HG02610 (cell line): ENCODE measurements around the gene SCLY.
A peak's percentile ranks its signal among the peaks of the same experiment; 100 is the strongest.
"Not testable (repeated sequence)": the region's sequence is repeated elsewhere in the genome, so short reads cannot be mapped to it uniquely, and the experiment has no call there.

ENCODE experiments used
- ATAC-seq: cut with Tn5 transposase; IDR thresholded peaks from one replicate; pipeline ENCODE4 v1.9.1; 2021; ENCODE audit warnings: mild to moderate bottlenecking, moderate library complexity; ENCODE audit not compliant: unreplicated experiment

SCLY gene

DNA sequence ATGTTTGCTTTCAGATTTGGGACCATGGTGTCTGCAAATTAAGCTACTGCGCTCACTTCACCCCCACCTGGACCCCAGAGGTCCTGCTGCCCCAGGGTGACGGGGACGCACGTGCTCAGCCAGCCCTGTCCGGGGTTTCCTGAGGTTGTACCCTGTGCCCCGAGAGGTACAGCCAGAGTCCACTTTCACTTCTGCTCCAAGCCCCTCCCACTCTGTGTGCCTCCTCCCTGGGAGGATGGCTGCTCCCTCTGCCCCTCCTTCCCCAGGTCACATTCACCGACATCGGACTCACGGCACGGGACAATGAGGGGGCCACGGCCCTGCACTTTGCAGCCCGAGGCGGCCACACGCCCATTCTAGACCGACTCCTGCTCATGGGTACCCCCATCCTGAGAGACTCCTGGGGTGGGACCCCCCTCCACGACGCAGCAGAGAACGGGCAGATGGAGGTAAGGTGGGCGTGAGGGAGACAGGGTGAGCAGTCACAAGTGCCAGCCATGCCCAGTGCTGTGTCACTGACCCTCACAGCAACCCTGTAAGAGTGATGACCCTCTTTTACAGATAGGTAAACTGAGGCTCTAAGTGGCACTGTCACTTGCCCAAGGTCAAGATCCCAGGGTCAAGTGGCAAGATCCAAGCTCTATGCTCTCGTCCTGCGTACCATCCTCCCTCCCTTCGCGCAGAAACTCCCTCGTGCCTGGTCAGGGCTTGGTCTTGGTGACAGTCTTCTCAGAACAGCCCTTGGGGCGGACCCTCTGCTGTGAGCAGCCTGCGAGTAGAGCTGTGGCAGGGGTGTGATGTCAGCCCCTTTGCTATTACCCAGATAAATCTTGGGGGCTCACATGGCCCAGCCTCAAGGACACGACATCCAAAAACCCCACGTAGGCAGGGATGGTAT, 47.0 kb downstream of the SCLY start:
- ATAC-seq, result no peak

DNA sequence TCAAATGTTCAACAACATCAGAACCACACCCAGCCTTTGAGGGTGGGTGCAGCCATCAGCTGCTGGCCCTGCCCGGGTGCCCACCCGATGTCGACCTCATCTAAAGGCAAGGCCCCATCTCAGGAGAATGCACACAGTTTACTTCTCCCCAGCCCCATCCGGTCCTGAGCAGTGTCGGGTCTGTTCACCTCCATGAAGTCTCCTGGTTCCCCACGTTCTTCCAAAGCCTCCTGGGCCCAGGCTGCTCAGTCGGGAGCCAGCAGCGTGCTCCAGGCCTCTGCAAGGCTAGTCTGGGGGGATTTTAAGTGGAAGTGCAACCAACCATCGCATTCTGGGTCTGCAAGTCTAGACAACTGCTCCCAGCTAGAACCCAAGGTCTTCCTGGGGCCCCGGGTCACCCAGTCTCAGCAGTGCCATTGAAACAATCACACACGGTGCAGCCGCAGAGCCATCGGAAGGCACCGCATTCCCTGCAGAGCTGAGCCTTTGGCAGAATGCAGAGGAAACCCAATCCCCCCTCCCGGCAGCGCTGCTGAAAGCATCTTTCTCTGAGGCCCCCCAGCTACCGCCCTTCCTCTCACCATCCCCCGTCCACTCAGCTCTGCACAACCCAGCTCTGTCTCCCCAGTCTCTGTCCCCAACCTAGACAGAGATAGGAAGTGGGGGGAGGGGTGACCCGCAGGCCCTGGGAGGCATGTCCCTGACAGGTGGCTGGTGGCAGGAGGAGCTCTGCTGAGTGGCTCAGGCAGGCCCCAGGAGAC, 47.8 kb downstream of the SCLY start:
- ATAC-seq, result peak; percentile 59

DNA sequence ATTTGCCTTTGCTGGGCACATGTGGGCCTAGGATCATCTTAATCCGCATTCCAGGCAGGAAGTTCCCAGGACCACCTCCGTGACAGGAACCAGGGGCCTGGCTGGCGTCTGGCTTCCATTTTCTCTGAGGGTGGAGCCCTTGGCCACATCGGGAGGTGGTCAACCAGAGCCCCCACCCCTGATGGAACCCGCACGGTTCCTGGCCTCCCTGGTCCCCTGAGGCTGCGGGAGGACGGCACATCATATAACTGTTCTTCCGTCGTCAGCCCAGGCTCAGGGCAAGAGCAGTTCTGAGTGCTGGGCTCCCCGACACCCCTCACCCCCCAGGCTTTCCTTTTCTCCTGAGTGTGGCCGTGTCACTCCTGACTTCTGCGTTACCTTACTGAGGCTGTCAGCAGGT, 52.8 kb downstream of the SCLY start:
- no peak for ATAC-seq

DNA sequence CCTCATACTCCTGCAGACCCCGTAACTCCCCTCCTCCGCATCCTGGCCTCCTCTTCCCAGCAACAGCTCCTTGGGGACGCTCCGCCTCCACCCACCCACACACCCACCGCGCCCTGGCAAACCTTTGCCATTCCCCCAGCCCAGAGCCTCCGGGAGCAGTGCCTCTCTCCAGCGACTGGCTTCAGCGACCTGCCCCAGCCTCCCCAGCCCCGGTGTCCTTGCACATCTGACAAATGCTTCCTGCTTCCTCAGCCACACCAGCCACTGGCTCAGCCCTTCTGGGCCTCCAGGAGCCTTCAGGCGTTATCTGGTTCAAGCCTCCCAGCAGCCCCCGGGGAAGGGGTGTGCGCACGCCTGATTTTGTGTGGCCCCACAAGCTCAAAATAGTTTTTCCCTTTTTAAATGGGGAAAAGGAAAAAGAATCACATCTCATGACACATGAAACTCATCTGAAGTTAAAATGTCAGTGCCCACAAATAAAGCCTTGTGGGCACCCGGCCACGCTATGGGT, 53.6 kb downstream of the SCLY start:
- no peak for ATAC-seq

DNA sequence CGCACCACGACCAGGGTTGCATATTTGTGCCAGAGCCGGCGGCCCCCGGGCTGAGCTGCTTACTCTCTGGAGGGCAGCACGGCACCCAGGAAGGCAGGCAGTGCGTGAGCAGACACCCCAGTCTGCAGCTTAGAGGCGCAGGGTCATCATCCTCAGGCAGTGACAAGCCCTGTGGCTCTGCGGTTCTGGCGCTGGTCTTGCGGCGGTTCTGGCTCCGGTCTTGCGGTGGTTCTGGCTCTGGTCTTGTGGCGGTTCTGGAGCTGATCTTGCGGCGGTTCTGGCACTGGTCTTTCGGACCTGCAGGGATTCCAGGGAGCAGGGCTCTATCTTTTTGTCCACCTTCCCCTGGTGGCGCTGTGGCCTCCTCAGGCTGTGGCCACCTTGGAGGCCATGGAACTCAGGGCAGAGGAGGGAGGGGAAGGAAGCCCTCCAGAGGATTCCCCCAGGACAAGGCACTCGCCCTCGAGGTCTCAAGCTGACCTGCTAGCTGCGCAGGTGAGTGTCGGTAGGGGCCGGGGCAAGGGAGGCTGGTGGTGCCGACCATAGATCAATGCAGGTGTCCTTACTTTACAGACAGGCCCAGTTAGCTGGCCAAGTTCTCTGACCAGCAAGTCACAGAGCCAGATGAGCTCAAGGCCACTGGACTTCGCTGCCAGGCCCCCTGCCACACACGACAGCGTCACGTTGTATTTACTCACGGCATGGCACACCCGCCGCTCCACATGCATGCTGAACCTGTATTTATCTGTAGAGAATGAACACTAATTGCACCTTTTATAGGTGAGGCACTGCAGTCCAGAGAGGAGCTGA, 54.3 kb downstream of the SCLY start:
- no peak for ATAC-seq

DNA sequence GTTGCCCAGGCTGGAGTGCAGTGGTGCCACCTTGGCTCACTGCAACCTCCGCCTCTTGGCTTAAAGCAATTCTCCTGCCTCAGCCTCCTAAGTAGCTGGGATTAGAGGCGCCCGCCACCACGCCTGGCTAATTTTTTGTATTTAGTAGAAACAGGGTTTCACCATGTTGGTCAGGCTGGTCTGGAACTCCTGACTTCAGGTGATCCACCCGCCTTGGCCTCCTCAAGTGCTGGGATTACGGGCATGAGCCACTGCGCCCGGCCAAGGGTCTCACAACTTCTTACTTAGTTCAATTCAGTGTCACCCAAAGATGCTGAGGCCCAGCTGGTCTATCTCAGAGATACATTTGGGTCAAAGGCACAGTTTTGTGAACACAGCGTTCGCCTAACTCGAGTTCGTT, 54.9 kb downstream of the SCLY start:
- not testable (repeated sequence) for ATAC-seq

DNA sequence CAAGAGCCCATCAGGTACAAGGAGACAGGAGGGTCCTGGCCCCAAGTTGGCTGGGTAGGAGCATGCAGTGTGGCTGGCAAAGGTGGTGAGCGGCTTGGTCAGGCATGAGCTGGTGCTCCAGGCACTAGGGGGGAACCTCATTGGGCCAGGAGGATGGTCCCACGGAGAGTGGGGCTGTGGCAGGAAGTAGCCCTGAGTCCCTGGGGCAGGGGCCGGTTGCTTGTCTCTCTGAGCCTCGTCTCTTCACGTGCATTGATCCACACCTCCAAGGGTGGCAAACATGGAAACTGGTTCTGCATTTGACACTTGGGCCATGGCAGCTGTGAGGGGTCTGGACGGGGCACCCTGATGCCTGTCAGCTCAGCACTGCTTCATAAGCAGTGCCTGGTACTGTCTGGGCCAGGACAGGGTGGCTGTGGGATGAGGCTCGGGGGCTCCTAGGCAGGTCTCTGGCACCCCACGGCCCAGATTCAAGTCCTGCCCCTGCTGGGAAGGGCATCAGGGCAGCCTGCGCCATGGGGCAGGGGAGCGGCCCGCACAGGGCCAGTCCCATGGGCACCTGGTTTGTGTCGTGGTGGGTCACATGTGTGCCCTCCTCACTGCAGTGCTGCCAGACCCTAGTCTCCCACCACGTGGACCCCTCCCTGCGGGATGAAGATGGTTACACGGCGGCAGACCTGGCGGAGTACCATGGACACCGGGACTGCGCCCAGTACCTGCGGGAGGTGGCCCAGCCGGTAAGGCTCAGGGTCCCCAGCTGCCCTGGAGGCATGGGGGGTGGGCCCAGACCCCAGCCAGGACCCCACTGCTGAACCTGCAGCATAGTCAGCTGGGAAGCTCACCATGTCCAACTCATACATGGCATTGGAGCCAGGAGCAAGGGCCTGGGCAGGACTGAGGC, 55.7 kb downstream of the SCLY start:
- no peak for ATAC-seq

DNA sequence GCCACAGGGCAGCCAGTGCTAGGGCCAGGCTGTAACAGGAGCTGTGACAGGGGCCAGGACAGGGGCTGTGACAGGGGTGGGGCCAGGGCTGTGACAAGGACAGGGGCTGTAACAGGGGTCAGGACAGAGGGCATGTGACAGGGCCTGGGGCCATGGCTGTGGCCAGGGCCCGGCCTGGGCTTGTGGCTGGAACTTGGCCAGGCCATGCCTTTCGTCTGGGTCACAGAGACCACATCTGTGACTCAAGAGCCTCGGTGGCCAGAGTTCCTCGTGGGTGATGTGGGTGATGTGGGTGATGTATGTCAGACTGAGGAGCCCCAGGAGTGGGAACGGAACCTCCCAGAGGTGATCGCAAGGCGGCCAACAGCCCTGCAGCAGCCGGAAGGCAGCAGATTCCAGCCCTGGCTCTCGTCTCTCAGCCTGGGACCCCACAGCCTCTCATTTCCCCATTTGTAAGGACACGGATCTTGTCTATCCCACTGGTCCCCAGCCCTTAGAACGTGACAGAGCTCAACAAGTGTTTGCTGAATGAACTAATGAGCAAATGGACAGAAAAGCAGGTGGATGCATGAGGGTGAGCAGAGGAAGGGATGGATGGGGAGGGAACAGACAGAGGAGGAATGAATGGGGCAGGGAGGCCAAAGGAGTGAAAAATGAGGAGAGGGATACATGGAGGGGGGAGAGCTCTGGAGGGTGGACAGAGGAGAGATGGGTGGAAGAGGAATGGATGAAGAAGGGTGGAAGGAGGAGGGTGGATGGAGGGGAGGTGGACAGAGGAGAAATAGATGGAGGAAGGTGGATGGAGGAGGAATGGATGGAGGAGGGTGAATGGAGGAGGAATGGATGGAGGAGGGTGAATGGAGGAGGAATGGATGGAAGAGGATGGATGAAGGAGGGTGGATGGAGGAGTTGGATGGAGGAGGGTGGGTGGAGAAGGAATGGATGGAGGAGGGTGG, 56.7 kb downstream of the SCLY start:
- ATAC-seq, result no peak

DNA sequence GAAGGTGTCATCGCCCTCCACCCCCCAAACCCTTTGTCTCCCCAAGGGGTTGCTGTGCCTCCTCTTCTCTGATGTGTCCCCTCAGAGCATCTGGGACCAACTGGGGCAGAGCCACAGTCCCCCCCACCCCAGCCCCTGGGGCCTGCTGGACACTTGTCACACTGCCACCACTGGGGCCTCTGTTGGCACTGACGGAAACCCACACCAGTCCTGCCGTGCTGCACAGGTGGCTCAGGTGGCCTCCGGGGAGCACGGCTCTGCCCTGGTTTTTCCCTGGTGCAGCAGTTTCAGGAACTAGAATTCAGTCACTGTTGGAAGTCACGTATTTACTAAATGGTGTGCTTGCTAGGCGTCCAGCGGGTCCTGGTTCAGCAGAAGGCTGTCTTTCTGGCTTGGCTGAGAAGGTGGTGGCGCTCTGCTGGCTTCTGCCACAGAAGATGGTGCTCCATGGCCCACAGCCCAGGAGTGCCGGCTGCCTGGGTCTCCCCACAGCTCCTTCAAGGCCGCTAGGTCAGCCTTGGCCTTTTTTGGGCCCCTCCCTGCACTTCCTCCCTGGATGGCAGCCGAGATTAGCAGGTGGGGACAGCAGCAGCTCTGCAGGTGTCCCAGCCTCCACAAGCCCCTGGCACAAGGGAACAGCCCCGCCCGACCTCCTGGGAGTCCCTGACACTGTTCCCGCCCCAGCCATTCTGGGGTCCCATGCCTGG, 59.1 kb downstream of the SCLY start:
- no peak for ATAC-seq

DNA sequence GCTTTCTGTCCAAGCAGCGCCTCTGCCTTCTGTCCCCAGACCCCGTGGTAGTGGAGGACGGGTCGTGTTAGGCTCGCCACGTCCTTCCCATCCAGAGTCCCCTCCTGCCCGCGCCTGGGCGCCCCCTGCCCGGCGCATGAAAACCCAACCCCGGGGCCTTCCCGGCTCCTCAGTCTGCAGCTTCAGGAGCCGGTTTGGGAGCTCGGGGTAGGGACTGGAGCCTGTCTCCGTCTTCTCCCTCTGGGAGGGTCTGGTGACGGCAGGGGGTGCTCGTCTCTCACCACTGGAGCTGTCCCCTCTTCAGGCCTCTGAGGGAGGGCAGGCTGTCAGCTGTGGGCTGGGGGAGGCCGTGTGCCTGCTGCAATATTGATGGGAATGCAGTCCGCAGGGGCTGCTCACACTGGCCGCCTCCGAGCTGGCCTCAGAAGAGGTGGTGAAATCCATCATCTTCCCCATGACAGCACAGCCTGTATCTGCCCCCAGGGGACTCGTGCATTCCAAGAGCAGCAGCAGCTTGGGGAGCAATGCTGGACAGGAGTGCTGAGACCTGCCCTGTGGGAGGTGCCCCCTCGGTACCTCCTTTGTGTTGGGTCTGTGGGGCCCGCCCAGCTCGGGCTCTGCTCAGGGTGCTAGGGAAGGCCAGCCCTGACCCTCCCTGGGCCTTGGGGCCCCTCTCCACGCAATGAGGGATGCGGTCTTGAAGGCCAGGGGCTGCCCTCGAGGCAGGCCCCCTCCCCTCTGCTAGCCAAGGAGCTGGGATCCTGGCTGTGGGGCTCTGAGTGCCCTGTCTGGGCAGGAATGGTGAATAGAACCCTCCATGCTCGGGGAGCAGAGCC, 59.9 kb downstream of the SCLY start:
- ATAC-seq, result no peak

DNA sequence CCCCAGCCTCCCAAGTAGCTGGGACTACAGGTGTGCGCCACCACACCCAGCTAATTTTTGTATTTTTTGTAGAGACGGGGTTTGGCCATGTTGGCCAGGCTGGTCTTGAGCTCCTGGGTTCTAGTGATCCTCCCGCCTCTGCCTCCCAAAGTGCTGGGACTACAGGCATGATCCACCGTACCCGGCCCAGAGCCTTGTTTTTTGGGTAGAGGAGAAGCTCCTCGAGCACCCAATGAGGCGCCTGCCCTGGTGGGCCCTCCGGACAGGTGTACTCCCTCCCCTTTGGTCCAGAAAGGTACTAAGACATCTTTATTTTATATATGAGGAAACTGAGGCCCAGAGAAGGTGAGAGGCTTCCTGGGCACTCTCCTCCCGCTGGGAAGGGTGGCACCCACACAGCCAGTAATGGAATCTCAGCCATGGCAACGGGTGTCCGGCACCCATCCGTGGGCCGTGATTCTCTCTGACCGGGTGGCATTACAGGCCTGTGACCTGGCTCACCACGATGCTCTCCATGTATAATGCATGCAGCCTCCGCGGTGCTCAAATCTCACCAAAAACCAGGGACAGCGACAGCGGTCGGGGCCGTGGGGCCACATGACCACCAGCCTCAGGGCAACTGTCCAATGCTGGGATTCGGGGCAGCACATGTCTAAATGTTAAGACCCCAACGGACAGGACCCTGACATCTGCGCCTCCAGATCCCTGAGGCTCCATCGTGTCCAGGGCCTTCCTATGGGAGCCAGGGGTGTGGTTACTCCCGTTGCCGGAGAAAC, 60.9 kb downstream of the SCLY start:
- no peak for ATAC-seq

DNA sequence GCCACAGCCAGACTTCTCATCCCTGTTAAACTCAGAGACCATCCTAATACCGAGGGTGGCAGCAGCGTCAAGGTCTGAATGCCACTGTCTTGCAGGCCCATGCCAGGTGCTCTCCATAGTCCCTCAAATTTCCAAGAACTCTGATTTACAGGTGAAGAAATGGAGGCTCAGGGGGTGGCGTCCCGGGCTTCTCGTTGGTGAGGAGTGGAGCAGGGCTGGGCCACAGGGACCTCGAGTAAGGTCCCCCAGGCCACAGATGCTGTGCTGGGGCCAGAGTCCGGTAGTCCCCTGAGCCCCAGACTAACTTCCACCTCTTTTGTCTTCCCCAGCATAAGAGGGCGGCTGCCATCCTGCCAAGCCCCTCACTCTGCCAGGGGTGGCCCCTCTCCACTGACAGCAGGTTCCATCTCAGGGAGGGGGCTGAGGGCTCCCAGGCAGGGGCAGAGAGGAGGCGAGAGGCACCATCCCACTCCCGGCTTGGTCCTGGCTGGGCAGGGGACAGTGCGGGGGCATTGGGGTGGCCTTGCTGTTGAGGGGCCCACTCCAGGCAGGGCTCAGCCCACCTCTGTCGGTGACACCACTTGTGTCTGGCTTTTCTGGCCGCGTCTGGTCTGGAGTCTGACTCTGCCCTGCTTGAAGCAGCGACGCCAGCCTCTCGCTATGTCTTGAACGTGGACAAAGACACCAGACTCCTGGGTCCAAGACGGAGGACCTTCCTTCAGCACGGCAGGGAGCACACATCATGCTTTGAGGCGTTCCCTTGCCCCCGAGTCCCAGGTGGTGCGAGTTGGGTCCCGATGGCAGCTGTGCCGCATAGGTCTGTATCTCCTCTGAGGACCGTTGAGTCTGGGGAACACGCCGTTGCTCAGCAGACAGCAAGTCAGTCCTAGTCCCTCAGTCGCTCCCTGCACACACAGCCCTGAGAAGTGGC, 61.8 kb downstream of the SCLY start:
- no peak for ATAC-seq

DNA sequence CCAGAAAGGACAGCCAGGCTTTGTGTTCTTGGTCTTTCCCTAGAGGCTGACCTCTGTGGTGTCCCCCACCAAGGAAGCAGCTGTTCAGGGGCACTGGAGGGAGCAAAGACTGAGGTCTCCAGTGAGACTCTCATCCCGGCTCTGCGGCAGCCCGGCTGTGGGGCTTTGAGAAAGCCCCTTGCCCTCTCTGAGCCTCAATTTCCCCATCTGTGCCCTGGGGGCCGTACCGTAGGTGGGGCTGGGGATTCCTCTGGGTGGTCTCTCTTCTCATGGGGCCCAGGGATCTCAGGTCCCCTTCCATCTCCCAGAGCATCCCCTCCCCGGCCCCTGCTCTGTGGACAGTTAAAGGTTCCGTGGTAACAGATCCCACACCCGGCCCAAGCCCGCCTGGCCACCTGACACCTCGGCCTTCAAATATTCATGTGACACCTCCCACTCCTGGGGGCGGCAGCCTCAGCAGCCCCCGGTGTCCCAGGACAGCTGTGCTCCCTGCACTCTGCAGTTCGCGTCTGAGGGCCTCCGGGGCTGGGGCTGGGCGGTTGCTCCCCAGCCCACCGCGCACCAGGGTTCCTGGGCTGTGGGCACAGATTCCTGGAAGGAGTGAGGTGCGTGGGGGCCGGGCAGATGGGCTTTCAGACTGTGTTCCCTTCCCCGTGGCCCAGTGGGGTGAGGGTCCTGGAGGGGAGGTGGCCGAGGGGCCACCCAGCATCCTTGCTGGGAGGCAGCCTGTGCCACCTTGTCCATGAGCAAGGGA, 62.6 kb downstream of the SCLY start:
- ATAC-seq, result no peak

DNA sequence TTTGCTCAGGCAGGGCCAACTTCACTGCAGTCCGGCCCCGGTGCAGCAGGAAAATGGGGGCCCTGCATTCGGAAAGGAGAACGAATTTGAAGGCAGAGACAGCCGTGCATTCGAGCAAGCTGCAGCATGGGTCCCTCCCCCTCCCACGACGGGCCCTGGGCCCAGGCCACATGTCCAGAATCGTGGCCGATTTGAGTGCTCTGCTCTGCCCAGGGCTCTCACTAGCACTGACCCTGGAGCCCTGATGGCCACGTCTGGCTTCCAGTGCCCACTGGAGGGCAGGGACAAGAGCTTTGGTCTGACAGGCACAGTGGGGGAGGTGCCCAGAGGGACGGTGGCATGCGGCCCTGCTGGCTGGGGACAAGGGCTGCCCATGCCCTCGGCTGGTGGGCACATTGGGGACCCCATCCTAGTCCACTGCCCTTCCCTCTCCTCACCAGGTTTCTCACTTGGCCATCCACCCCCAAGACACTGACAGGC, 63.2 kb downstream of the SCLY start:
- ATAC-seq, result no peak
